HG02642 (cell line): ENCODE measurements around the gene ROM1.
"Not testable (repeated sequence)": the region's sequence is repeated elsewhere in the genome, so short reads cannot be mapped to it uniquely, and the experiment has no call there.

Experiments
- ATAC-seq: cut with Tn5 transposase; IDR thresholded peaks from one replicate; pipeline ENCODE4 v1.9.1; 2021; ENCODE audit warnings: mild to moderate bottlenecking; ENCODE audit not compliant: unreplicated experiment, poor library complexity

ROM1 gene

GRCh38 chr11:62605902-62606301 is 7.2 kb upstream of the ROM1 start:
- no peak for ATAC-seq

DNA sequence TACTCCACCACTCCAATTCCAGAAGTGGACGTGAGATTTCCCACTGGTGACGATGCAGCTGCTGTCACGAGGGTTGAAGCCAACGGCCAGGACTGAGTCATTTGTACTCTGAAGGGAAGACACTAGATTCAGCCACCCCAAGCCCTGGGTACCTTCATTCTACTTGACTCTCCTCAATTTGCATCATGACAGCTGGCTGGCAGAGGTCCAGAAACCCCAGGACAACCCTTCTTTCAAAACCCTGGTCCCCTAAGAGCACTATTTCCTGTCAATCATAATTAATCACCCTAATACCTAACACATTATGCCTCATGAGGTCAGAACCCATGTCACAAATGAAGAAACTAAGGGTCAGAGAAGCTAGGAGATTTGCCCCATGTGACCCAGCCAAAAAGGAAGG is 5.3 kb upstream of the ROM1 start:
- no peak for ATAC-seq

GRCh38 chr11:62608776-62609175 is 4.3 kb upstream of the ROM1 start:
- no peak for ATAC-seq

DNA sequence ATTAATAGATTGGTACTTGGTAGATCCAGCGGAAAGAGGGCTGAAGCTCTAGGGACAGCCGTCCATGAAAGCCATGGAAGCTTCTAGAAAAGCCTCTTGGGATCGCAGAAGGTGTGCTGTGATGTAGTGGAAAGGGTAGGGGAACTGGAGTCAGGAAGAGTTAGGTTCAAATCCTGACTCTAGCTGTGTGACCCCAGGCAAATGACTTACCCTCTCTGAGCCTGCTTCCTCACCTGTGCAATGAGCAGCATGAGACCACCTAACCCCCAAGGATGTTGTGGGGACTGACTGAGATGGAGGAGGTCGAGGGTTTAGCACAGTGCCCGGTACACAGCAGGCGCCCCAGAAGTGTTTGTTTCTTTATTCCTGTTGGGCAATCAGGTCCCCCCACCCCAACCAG is 2.7 kb upstream of the ROM1 start:
- ATAC-seq = no peak

DNA sequence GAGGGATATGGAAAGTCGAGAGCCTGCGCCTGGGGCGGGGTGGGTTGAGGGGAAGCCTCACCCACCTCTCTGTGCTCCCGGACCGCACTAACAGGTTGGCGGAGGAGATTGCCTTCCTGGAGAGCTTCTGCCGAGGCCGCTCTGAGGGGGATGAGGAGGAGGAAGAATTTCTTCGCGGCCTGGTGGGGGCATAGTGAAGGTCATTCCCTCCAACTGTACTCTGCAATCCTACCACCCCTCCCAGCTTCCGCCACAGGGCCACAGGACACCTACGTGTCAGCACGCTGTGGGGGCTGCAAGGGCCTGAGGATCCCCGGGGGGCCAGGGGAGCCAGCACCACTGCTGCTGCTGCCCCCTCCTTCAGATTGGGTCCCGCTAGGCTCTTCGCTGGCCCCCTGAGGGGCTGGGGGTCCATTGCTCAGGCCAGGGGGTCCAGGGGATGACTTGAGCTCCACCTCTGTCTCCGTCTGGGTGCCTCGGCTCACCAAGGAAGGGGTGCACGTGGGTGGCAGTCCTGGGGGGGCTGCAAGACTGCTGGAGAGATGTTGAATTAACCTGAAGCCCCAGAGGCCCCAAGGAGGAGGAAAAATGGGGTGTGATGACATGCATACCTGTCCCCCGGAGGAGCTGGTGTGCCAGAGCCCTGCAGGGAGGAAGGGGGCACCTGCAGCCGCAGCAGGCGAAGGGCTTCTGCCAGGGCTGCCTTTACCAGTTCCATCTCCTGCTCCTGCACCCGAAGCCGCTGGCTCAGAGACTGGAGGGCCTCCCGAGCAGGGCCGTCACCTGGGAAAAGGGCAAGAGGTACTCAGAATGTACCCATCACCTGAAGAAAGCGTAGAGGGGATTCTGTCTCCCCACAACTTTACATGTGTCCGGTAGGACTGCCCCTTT is 2.0 kb upstream of the ROM1 start:
- no peak for ATAC-seq

- ATAC-seq = peak; percentile 22
These were observed 1.2 kb upstream of the ROM1 start for GRCh38 chr11:62611705-62612365.

DNA sequence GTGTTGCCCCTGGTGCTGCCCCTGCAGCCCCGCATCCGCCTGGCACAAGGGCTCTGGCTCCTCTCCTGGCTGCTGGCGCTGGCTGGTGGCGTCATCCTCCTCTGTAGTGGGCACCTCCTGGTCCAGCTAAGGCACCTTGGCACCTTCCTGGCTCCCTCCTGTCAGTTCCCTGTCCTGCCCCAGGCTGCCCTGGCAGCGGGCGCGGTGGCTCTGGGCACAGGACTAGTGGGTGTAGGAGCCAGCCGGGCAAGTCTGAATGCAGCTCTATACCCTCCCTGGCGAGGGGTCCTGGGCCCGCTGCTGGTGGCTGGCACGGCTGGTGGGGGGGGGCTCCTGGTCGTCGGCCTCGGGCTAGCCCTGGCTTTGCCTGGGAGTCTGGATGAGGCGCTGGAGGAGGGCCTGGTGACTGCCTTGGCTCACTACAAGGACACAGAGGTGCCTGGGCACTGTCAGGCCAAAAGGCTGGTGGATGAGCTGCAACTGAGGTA is 278 bp downstream of the ROM1 start:
- ATAC-seq = no peak

DNA sequence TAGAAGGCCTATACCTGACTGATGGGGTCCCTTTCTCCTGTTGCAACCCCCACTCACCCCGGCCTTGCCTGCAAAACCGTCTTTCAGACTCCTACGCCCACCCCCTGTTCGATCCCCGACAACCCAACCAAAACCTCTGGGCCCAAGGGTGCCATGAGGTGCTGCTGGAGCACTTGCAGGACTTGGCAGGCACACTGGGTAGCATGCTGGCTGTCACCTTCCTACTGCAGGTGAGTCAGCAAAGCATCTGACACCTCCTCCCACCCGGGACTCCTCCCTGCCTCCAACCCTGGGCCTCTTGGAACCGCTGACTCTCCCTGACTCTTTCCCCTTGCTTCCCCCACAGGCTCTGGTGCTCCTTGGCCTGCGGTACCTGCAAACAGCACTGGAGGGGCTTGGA is 1.2 kb downstream of the ROM1 start:
- ATAC-seq = no peak

DNA sequence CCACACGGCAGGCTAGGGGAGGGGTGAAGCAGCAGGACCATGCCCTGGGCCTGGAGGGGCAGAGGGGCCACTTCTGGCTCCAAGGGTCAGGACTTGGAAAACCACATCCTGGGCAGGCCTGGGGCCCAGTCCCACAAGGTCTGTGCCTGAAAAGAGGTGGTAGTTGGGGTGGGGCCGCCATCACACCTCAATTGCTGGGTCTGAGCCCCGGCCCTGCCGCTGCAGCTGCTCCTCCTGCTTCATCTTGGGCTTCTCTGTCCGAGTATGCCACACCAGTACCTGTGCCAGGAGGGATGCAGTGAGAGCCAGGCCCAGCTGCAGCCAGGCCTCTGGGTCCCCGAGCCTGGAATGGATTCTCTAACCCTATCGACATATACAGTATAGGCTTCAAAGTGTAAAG is 2.5 kb downstream of the ROM1 start:
- no peak for ATAC-seq

DNA sequence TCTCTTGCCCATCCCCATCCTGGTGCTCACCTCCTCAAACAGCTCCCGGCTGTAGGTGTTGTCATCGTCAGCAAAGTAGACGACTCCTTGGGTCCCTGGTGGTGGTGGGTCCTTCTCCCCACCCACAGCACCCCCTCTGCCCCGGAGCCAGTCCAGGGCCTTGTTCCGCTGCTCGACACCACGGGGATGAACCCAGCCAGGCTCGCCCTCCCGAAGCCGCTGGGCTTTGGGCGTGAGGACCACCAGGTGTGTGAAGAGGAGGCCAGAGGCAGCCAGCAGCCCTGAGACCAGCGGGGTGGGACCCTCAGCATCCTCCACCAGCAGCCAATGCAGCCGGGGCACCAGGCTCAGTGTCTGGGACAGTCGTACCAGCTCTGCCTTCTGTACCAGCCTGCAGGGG is 3.9 kb downstream of the ROM1 start:
- not testable (repeated sequence) for ATAC-seq

DNA sequence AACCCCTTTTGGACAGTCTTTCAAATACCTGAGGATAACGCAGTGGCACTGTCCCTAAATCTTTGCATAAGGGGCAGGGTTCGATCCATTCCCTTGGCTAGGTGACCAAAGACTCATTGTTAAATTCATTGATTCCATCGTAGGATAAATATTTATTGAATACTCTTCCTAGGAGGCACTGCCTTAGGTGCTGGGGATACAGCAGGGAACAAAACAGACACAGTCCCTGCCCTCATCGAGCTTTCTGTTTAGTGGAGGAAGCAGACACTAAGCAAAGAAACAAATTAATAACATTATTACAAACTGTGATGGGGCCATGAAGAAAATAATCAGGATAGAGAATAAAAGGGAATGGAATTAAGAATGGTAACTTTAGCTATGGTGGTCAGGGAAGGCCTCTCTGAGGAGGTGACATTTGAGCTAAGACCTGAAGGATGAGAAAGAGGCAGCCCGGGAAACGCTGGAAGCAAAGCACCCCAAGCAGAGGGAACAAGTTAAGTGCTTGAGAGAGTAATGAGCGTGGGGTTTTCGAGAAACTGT is 8.0 kb downstream of the ROM1 start:
- no peak for ATAC-seq

- ATAC-seq = peak; percentile 96
These were observed 8.8 kb downstream of the ROM1 start, which contains the start of gene B3GAT3 for GRCh38 chr11:62621567-62622470. B3GAT3 (minus strand) TSS chr11:62621986; CDS start chr11:62621947, 39 bp downstream.

DNA sequence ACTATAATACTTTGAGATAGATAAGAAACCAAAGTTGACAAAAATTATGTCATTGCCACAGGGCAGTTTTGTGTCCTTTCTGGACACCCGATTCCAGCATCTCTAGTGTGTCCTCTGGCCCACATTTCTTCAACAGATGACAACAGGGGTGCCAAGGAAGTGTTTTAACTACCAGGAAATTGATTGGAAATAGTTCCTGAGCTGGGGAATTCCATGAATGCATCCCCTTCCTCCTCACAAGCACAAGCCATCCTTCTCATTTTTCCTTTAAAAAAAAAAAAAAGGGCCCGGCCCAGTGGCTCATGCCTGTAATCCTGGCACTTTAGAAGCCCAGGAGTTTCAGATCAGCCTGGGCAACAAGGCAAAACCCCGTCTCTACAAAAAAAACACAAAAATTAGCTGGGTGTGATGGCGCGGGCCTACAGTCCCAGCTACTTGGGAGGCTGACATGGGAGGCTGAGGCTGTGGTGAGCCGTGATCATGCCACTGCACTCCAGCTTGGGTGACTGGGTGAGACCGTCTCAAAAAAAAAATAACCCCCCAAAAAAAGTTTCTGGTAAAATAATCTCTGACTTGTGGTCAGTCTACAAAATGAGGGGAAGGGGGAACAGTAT is 9.5 kb downstream of the ROM1 start:
- no peak for ATAC-seq

GRCh38 chr11:62627713-62628112 is 14.7 kb downstream of the ROM1 start:
- no peak for ATAC-seq

- ATAC-seq = no peak
These were observed 19.4 kb downstream of the ROM1 start for GRCh38 chr11:62632492-62632891.

GRCh38 chr11:62644220-62644619 is 31.2 kb downstream of the ROM1 start:
- ATAC-seq = no peak

DNA sequence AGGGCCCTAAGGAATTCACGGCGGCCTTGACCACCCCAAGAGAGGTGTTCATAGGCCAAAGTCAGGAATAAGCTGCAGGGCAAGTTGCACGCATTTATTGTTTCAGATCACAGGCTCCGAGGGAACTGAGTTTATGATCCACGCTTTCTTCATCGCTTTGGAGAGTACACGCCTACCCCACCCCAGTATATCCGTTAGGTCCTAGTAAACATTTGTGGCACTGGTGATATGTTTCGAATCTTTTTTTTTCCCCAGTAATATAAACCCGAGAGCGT is 32.6 kb downstream of the ROM1 start:
- no peak for ATAC-seq

DNA sequence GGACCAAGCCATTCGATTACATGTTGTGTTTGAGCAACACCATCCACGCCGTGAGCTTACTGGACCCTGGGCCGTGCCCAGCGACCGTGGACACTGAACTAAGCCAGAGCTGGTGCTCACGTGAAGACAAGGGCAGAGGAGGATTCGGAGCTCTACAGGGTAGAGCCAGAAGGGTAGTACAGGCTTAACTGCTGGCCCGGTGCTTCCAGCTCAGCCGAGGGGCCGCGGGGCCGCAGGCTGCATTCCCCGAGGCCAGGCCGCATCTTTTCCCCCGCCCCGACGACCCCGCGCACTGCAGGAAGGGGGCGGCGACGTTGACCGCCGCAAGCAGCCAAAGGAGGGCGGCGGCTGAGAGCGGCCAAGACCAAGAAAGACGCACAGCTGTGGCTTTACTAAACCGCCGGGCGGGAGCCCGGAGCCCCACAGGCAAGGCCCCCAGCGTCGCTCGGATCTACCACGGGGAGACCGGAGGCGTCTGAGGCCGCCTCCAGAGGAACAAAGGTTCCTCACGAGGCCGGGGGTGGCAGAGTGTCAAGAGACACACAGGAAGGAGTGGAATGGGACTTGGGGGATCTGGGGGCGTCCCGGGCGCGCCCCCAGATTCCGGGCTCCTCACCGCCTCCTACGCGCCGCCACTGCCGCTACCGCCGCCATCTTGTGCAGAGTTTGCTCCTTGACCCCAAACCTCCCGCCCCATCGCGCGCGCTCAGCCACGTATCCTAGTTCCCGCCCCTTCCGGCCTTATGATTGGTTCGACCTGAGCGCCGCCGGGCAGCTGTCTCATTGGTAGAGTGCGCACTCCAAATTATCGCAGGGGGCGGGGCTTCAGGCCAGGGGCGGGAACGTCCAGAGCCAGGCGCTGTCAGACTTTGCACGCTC is 33.1 kb downstream of the ROM1 start, which contains the start of gene GANAB:
Gene GANAB (minus strand): TSS at position 668 of the 879 bp plus-strand sequence. CDS start 14 bp downstream, at position 654.
- peak; percentile 92 for ATAC-seq
